T-helper 2 cell treated with Interferon-gamma antibody and Interleukin-4, amounts not matched to agents 100 ng/mL and 5 ng/mL, for 36 hours (primary cell): ENCODE measurements around the gene ELP5. TPM values are rescaled to one million over a fixed set of nuclear protein-coding genes. Genes with fewer than 3 reads are reported as not detected.

ENCODE experiments used
- intact Hi-C: fragments of 100-400 bp; cut with micrococcal nuclease; formaldehyde crosslinking; loops from one replicate; pipeline ENCODE4 v1.15.1; 2023
- total RNA-seq: library from RNA; stranded (reverse); gene quantifications from 2 replicates; pipeline ENCODE4 v1.2.3, GENCODE V29; 2022

The ELP5 gene
- total RNA-seq, 1 donor from 2014 or later: 57.8 TPM

GRCh38 chr17:7218758-7219157 is 33.3 kb upstream of the ELP5 start:
- intact Hi-C loops: no loop called here

- intact Hi-C loops: no loop called here
Measured at GRCh38 chr17:7219229-7219811, 32.7 kb upstream of the ELP5 start.

- intact Hi-C loops: no loop called here
Measured at GRCh38 chr17:7219812-7220592, 32.0 kb upstream of the ELP5 start, which contains the start of the genes ACADVL and DLG4. Gene ACADVL (plus strand): TSS chr17:7219938. CDS start chr17:7219985, 47 bp downstream. Gene DLG4 (minus strand): TSS chr17:7219836.

GRCh38 chr17:7220593-7221277 is 31.3 kb upstream of the ELP5 start:
- intact Hi-C loops: loop anchor here (1.0 kb wide), 1 partner anchor 76 kb away; no protein-coding TSS in a partner anchor

GRCh38 chr17:7221278-7222092 is 30.5 kb upstream of the ELP5 start:
- intact Hi-C loops: loop anchor here (1.0 kb wide), 1 partner anchor 75 kb away; no protein-coding TSS in a partner anchor

- intact Hi-C loops: no loop called here
Measured at GRCh38 chr17:7222093-7222971, 29.7 kb upstream of the ELP5 start.

GRCh38 chr17:7222972-7223292 is 29.1 kb upstream of the ELP5 start:
- intact Hi-C loops: no loop called here

- intact Hi-C loops: no loop called here
Measured at GRCh38 chr17:7223375-7223774, 28.6 kb upstream of the ELP5 start.

- intact Hi-C loops: no loop called here
Measured at GRCh38 chr17:7224110-7224509, 27.9 kb upstream of the ELP5 start.

GRCh38 chr17:7224661-7225111 is 27.3 kb upstream of the ELP5 start:
- intact Hi-C loops: no loop called here

GRCh38 chr17:7225711-7226331 is 26.2 kb upstream of the ELP5 start:
- intact Hi-C loops: no loop called here

- intact Hi-C loops: no loop called here
Measured at GRCh38 chr17:7226721-7227710, 25.0 kb upstream of the ELP5 start.

GRCh38 chr17:7228920-7229319 is 23.1 kb upstream of the ELP5 start:
- intact Hi-C loops: no loop called here

- intact Hi-C loops: no loop called here
Measured at GRCh38 chr17:7229504-7229903, 22.5 kb upstream of the ELP5 start.

- intact Hi-C loops: loop anchor here (10.0 kb wide), 2 partner anchors 623 to 923 kb away; partner anchors contain the start of genes CYB5D1, NAA38, PER1 and TMEM88
Measured at GRCh38 chr17:7232114-7232513, 19.9 kb upstream of the ELP5 start.

- intact Hi-C loops: loop anchor here (1.0 to 10.0 kb wide), 3 partner anchors 19 to 921 kb away; partner anchors contain the start of genes CYB5D1, NAA38, PER1 and TMEM88
Measured at GRCh38 chr17:7233701-7234082, 18.3 kb upstream of the ELP5 start.

GRCh38 chr17:7234083-7234951 is 17.7 kb upstream of the ELP5 start, which contains the start of gene DVL2:
Gene DVL2 (minus strand): TSS chr17:7234517. CDS start chr17:7234262, 255 bp downstream.
- intact Hi-C loops: loop anchor here (1.0 to 10.0 kb wide), 3 partner anchors 20 to 920 kb away; partner anchors contain the start of genes CYB5D1, NAA38, PER1 and TMEM88
